Adrenal gland (tissue), 5 donors: ENCODE data around the gene PPP2R2D.

Source experiments
- CTCF ChIP-seq, 6 experiments: fragments of 450-650 bp in 4 of 6; fragments of 200-600 bp in 2 of 6; sonication (generic) in 1 of 6; IDR thresholded peaks; 1 replicate in 5 of 6; 2 replicates in 1 of 6; pipeline versions ENCODE4 v1.5.1 to v1.8.0; 2016 to 2021; ENCODE audit warnings: antibody characterized with exemption in 6 of 6, mild to moderate bottlenecking in 2 of 6, moderate library complexity in 1 of 6
- POLR2A ChIP-seq, 2 donors: fragments of 450-650 bp; IDR thresholded peaks; one replicate each; pipeline ENCODE4 v1.6.1; 2017; ENCODE audit warnings: antibody characterized with exemption in 2 of 2, mild to moderate bottlenecking in 2 of 2, moderate library complexity in 1 of 2
- donor health status: DM: no; HTN: no; CAD: no.

GRCh38 chr10:131947631-131948347 lies 47.0 kb downstream of the PPP2R2D start:
- TF ChIP-seq POLR2A (IDR thresholded peaks at IDR 0.05) (no peak), CTCF (IDR thresholded peaks at IDR 0.05) (no peak)
